Measurements from ENCODE around the gene MYOT. TPM values are rescaled to one million over a fixed set of nuclear protein-coding genes. Genes with fewer than 3 reads are reported as not detected.

MYOT gene
- total and polyA plus RNA-seq, 7 donors = 3.2 to 40.0 (median 20.7) TPM

- intact Hi-C loops (cut with DNase I) = no loop called here
- Histone ChIP-seq H3K27ac (peak overlapping the region in 3 of 4 donors; percentile 45 to 75 (median 73)), H3K4me3 (no peak overlapping the region), H3K36me3 (no peaks in the 10 kb centered on the region), H3K4me1 (peaks cover 0 to 60% (median 28%) of the 10 kb centered on the region in 4 donors), H3K9me3 (no peaks in the 10 kb centered on the region), H3K27me3 (no peaks in the 10 kb centered on the region)
- DNase-seq = no peak
- 88 to 90% methylated on average over 1 of the region's 1 CpG for WGBS, 2 donors
- TF ChIP-seq POLR2A (IDR thresholded peaks at IDR 0.05) (no peak), EP300 (IDR thresholded peaks at IDR 0.05) (no peak), POLR2AphosphoS5 (IDR thresholded peaks at IDR 0.05) (no peak), CTCF (IDR thresholded peaks at IDR 0.05) (no peak)
Observed at GRCh38 chr5:137836298-137836697, 31.4 kb upstream of the MYOT start.

DNA sequence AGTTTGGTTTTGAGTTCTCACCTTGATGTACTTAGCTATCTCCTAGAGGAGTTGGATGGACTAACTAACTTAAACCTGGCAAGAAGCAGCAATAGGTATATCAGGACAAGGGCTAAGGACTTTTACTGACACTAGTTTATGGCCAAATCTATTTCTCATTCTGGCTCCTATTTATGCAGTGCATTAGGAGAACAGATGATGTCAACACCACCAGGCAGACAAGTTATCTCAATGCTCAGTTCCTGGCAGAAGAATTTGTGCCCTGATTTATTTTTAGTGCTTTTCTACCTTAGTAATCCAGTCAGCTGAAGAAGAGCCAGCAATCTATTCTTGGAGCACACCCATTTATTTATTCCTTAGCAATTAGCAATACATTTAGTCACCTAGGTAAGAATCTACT, 30.7 kb upstream of the MYOT start:
- H3K27me3 ChIP-seq = no peaks in the 10 kb centered on the region
- no peaks in the 10 kb centered on the region for H3K9me3 ChIP-seq
- DNase-seq = no peak
- no peak overlapping the region for H3K4me3 ChIP-seq
- peak overlapping the region in 3 of 4 donors; percentile 45 to 75 (median 73) for H3K27ac ChIP-seq
- peaks cover 0 to 55% (median 28%) of the 10 kb centered on the region in 4 donors for H3K4me1 ChIP-seq
- no peaks in the 10 kb centered on the region for H3K36me3 ChIP-seq
- intact Hi-C loops (cut with DNase I) = no loop called here
- TF ChIP-seq POLR2A (IDR thresholded peaks at IDR 0.05) (no peak), POLR2AphosphoS5 (IDR thresholded peaks at IDR 0.05) (peak in 1 of 4 donors; percentile 43)

- intact Hi-C loops (cut with DNase I) = no loop called here
- Histone ChIP-seq H3K4me3 (no peak overlapping the region), H3K27me3 (no peaks in the 10 kb centered on the region), H3K36me3 (no peaks in the 10 kb centered on the region), H3K27ac (peak overlapping the region in 3 of 4 donors; percentile 45 to 75 (median 73)), H3K9me3 (no peaks in the 10 kb centered on the region), H3K4me1 (peaks cover 0 to 48% (median 26%) of the 10 kb centered on the region in 4 donors)
- DNase-seq = no peak
- TF ChIP-seq CTCF (IDR thresholded peaks at IDR 0.05) = no peak
- TF ChIP-seq POLR2A (IDR thresholded peaks at IDR 0.05) = no peak
- no peak for TF ChIP-seq EP300 (IDR thresholded peaks at IDR 0.05)
- no peak for TF ChIP-seq POLR2AphosphoS5 (IDR thresholded peaks at IDR 0.05)
- WGBS, 2 donors = 57 to 73% methylated on average over 2 of the region's 2 CpGs
Observed at GRCh38 chr5:137837491-137838394, 29.9 kb upstream of the MYOT start.

- no peaks in the 10 kb centered on the region for H3K36me3 ChIP-seq
- H3K4me1 ChIP-seq = peaks cover 0 to 38% (median 19%) of the 10 kb centered on the region in 4 donors
- H3K27me3 ChIP-seq = no peaks in the 10 kb centered on the region
- intact Hi-C loops (cut with DNase I) = no loop called here
- no peak for DNase-seq
- no peak for TF ChIP-seq POLR2A (IDR thresholded peaks at IDR 0.05)
- TF ChIP-seq POLR2AphosphoS5 (IDR thresholded peaks at IDR 0.05) = no peak
- no peak overlapping the region for H3K27ac ChIP-seq
- H3K9me3 ChIP-seq = no peaks in the 10 kb centered on the region
- no peak overlapping the region for H3K4me3 ChIP-seq
Observed at GRCh38 chr5:137838976-137839375, 28.7 kb upstream of the MYOT start.

DNA sequence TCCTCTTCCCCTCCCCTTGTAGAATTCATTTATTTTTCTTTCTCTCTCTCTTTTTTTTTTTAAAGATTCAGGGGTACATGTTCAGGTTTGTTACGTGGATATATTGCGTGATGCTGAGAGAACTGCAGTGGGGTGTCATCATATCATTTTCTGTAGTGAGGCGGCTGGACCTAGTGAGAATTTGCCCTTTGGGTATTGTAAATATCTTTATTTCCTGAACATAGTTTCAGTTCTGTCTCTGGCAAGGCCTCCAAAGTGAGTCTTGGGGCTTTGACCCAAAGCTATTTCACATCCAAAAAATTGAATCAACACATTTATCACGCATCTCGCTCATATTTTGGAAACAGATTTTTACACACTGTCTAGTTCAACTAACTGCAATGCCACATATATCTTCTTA, 25.4 kb upstream of the MYOT start:
- no peak overlapping the region for H3K4me3 ChIP-seq
- no peak for TF ChIP-seq EP300 (IDR thresholded peaks at IDR 0.05)
- no peak for TF ChIP-seq POLR2AphosphoS5 (IDR thresholded peaks at IDR 0.05)
- no peak for TF ChIP-seq POLR2A (IDR thresholded peaks at IDR 0.05)
- no peak for TF ChIP-seq CTCF (IDR thresholded peaks at IDR 0.05)
- H3K9me3 ChIP-seq = no peaks in the 10 kb centered on the region
- no peak for DNase-seq
- H3K4me1 ChIP-seq = peaks cover 0 to 13% (median 7%) of the 10 kb centered on the region in 4 donors
- intact Hi-C loops (cut with DNase I) = no loop called here
- H3K27ac ChIP-seq = no peak overlapping the region
- H3K27me3 ChIP-seq = no peaks in the 10 kb centered on the region
- H3K36me3 ChIP-seq = no peaks in the 10 kb centered on the region
- 83 to 92% methylated on average over 5 of the region's 5 CpGs for WGBS, 2 donors
